Measurements from ENCODE around the gene THAP6. TPM values are rescaled to one million over a fixed set of nuclear protein-coding genes. Genes with fewer than 3 reads are reported as not detected.
"Not testable (repeated sequence)": the region's sequence is repeated elsewhere in the genome, so short reads cannot be mapped to it uniquely, and the experiment has no call there.

The THAP6 gene
- total and polyA plus RNA-seq, 4 donors, result 4.4 to 32.8 (median 13.0) TPM

GRCh38 chr4:75537308-75537707 is 23.0 kb downstream of the THAP6 start:
- H3K27ac ChIP-seq (ENCODE audit: low read depth in 1 of 2, low read length in 1 of 2); H3K36me3 ChIP-seq (ENCODE audit: control insufficient read depth in 4 of 4, insufficient read depth in 4 of 4, low read length in 4 of 4); H3K4me3 ChIP-seq; H3K9me3 ChIP-seq (ENCODE audit: control insufficient read depth in 4 of 4, insufficient read depth in 3 of 4, low read length in 3 of 4); H3K27me3 ChIP-seq (ENCODE audit: control insufficient read depth in 3 of 3, insufficient read depth in 3 of 3, low read length in 2 of 3); DNase-seq; ATAC-seq (ENCODE audit: insufficient read depth, low FRiP score); H3K9ac ChIP-seq (ENCODE audit: insufficient read depth in 1 of 2, low read length in 2 of 2); H3K4me1 ChIP-seq (ENCODE audit: control insufficient read depth in 5 of 5, insufficient read depth in 5 of 5, low read length in 5 of 5): not testable (repeated sequence)
- 92 to 94% methylated on average over 6 of the region's 6 CpGs for WGBS, 2 donors

- Histone ChIP-seq H3K4me1 (ENCODE audit: control insufficient read depth in 5 of 5, insufficient read depth in 5 of 5, low read length in 5 of 5) (no peaks in the 10 kb centered on the region), H3K4me3 (no peak overlapping the region), H3K9me3 (ENCODE audit: control insufficient read depth in 4 of 4, insufficient read depth in 3 of 4, low read length in 3 of 4) (no peaks in the 10 kb centered on the region), H3K27ac (ENCODE audit: low read depth in 1 of 2, low read length in 1 of 2) (no peak overlapping the region), H3K9ac (ENCODE audit: insufficient read depth in 1 of 2, low read length in 2 of 2) (no peak overlapping the region), H3K27me3 (ENCODE audit: control insufficient read depth in 3 of 3, insufficient read depth in 3 of 3, low read length in 2 of 3) (no peaks in the 10 kb centered on the region), H3K36me3 (ENCODE audit: control insufficient read depth in 4 of 4, insufficient read depth in 4 of 4, low read length in 4 of 4) (peaks cover 0 to 6% (median 1%) of the 10 kb centered on the region in 4 donors)
- ATAC-seq (ENCODE audit: insufficient read depth, low FRiP score) (no peak), DNase-seq (no peak)
- no peak for TF ChIP-seq CTCF (IDR thresholded peaks at IDR 0.05; ENCODE audit: control extremely low read depth, extremely low read depth)
Measured at GRCh38 chr4:75542824-75543223, 28.6 kb downstream of the THAP6 start.

- not testable (repeated sequence) for DNase-seq; H3K4me1 ChIP-seq (ENCODE audit: control insufficient read depth in 5 of 5, insufficient read depth in 5 of 5, low read length in 5 of 5); H3K27ac ChIP-seq (ENCODE audit: low read depth in 1 of 2, low read length in 1 of 2); H3K9ac ChIP-seq (ENCODE audit: insufficient read depth in 1 of 2, low read length in 2 of 2); H3K27me3 ChIP-seq (ENCODE audit: control insufficient read depth in 3 of 3, insufficient read depth in 3 of 3, low read length in 2 of 3); H3K4me3 ChIP-seq; H3K36me3 ChIP-seq (ENCODE audit: control insufficient read depth in 4 of 4, insufficient read depth in 4 of 4, low read length in 4 of 4); H3K9me3 ChIP-seq (ENCODE audit: control insufficient read depth in 4 of 4, insufficient read depth in 3 of 4, low read length in 3 of 4); ATAC-seq (ENCODE audit: insufficient read depth, low FRiP score)
- WGBS, 2 donors, result 79 to 82% methylated on average over 8 of the region's 8 CpGs
Measured at GRCh38 chr4:75544220-75544619, 29.9 kb downstream of the THAP6 start.

- Histone ChIP-seq H3K9me3 (ENCODE audit: control insufficient read depth in 4 of 4, insufficient read depth in 3 of 4, low read length in 3 of 4) (no peaks in the 10 kb centered on the region), H3K27ac (ENCODE audit: low read depth in 1 of 2, low read length in 1 of 2) (no peak overlapping the region), H3K27me3 (ENCODE audit: control insufficient read depth in 3 of 3, insufficient read depth in 3 of 3, low read length in 2 of 3) (no peaks in the 10 kb centered on the region), H3K36me3 (ENCODE audit: control insufficient read depth in 4 of 4, insufficient read depth in 4 of 4, low read length in 4 of 4) (peaks cover 0 to 6% (median under 1%) of the 10 kb centered on the region in 4 donors), H3K4me3 (no peak overlapping the region), H3K9ac (ENCODE audit: insufficient read depth in 1 of 2, low read length in 2 of 2) (no peak overlapping the region), H3K4me1 (ENCODE audit: control insufficient read depth in 5 of 5, insufficient read depth in 5 of 5, low read length in 5 of 5) (no peaks in the 10 kb centered on the region)
- no peak for TF ChIP-seq CTCF (IDR thresholded peaks at IDR 0.05; ENCODE audit: control extremely low read depth, extremely low read depth)
- ATAC-seq (ENCODE audit: insufficient read depth, low FRiP score) (no peak), DNase-seq (no peak)
- WGBS, 2 donors, result 96 to 97% methylated on average over 3 of the region's 3 CpGs
Measured at GRCh38 chr4:75544870-75545269, 30.6 kb downstream of the THAP6 start.

- 93 to 94% methylated on average over 5 of the region's 5 CpGs for WGBS, 2 donors
- Histone ChIP-seq H3K27ac (ENCODE audit: low read depth in 1 of 2, low read length in 1 of 2) (no peak overlapping the region), H3K36me3 (ENCODE audit: control insufficient read depth in 4 of 4, insufficient read depth in 4 of 4, low read length in 4 of 4) (peaks cover 0 to 6% (median 0%) of the 10 kb centered on the region in 4 donors), H3K9me3 (ENCODE audit: control insufficient read depth in 4 of 4, insufficient read depth in 3 of 4, low read length in 3 of 4) (no peaks in the 10 kb centered on the region), H3K27me3 (ENCODE audit: control insufficient read depth in 3 of 3, insufficient read depth in 3 of 3, low read length in 2 of 3) (no peaks in the 10 kb centered on the region), H3K9ac (ENCODE audit: insufficient read depth in 1 of 2, low read length in 2 of 2) (no peak overlapping the region), H3K4me1 (ENCODE audit: control insufficient read depth in 5 of 5, insufficient read depth in 5 of 5, low read length in 5 of 5) (no peaks in the 10 kb centered on the region), H3K4me3 (no peak overlapping the region)
- TF ChIP-seq CTCF (IDR thresholded peaks at IDR 0.05; ENCODE audit: control extremely low read depth, extremely low read depth), result no peak
- DNase-seq, result no peak
- ATAC-seq (ENCODE audit: insufficient read depth, low FRiP score), result no peak
Measured at GRCh38 chr4:75545526-75545925, 31.3 kb downstream of the THAP6 start.

All from lung (tissue), 12 donors.